MG63 (cell line): Measurements from ENCODE around the gene CD274. TPM values are rescaled to one million over a fixed set of nuclear protein-coding genes. Genes with fewer than 3 reads are reported as not detected.

ENCODE experiments used
- total RNA-seq: library from RNA; depleted of rRNA; stranded (reverse); fragments of >200 nt; shearing (Covaris generic); gene quantifications from 2 replicates; pipeline ENCODE4 v1.2.3, GENCODE V29; 2014; ENCODE audit warnings: low replicate concordance; rRNA removed

Gene CD274
- total RNA-seq, 1 experiment from 2014 or later = 0.13 TPM

Other genes with a start within 250 kb of the CD274 start
- gene INSL4, start 219.1 kb upstream of the CD274 start, total RNA-seq = not detected in 2 replicates
- gene RLN2, start 145.8 kb upstream of the CD274 start, total RNA-seq = not detected in 2 replicates
- not detected in 2 replicates for gene RLN1, start 110.7 kb upstream of the CD274 start, total RNA-seq
- 12.9 and 14.1 TPM in 2 replicates for gene PLGRKT, start 12.6 kb upstream of the CD274 start, total RNA-seq
- gene PDCD1LG2, start 60.0 kb downstream of the CD274 start, total RNA-seq = 0.82 and 1.1 TPM in 2 replicates
- 4.1 and 9.0 TPM in 2 replicates for gene RIC1, start 178.6 kb downstream of the CD274 start, total RNA-seq